ENCODE data around the gene SMC5. TPM values are rescaled to one million over a fixed set of nuclear protein-coding genes. Genes with fewer than 3 reads are reported as not detected.
"Not testable (repeated sequence)": the region's sequence is repeated elsewhere in the genome, so short reads cannot be mapped to it uniquely, and the experiment has no call there.

Gene SMC5
- total RNA-seq, 1 donor from 2014 or later, result 10.0 TPM

DNA sequence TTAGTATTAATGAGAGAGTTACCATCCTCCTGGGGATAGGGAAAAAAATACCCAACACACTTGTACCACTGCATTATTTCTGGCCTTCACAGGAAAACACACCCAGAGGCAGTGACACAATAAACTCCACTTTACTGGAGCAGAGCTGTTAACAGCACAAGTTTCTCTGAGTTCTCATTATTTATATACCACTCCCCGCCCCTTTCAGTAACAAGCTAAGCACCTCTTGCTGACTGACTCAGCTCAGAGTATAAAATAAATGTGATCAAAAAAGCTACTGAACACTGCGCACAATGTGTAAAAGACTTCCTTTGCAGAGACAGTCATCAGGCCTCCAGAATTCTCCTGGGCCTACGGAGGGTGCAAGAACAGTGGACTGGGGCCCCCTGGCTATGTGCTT is 134.1 kb downstream of the SMC5 start:
- no peak for ATAC-seq
- intact Hi-C loops (cut with DNase I), result loop anchor here (2.0 to 5.0 kb wide), 3 partner anchors 18 to 209 kb away; no protein-coding TSS in a partner anchor
- DNase-seq (ENCODE audit: missing footprints), result no peak

DNA sequence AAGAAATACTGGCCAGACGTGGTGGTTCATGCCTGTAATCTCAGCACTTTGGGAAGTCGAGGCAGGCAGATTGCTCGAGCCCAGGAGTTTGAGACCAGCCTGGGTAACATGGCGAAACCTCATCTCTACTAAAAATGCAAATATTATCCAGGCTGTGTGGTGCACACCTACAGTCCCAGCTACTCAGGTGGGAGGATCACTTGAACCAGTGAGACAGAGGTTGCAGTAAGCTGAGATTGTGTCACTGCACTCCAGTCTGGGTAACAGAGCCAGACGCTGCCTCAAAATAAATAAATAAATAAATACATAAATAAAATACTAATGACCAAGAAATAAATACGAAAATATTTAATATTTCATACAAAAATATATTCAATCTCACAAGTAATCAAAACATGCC is 136.9 kb downstream of the SMC5 start:
- ATAC-seq (no peak), DNase-seq (ENCODE audit: missing footprints) (no peak)
- intact Hi-C loops (cut with DNase I), result no loop called here

DNA sequence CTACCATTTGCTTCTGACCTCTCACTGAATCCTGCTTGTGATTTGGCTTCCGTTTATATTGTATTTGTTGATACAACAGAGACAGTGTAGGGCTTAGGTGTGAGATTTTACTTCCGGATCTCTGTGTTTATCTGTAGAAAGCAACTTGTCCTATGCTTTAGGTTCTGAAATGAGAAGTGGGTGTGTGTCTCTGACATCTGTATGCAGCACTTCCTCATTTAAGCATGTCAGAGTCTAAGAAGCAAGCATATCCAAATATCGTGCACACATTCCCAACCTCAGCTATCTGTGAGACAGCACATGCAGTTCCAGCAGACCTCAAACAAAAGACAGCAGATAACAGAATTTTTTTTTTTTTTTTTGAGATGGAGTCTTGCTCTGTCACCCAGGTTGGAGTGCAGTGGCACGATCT is 139.4 kb downstream of the SMC5 start:
- no peak for DNase-seq (ENCODE audit: missing footprints)
- intact Hi-C loops (cut with DNase I), result no loop called here
- peak; percentile 67 for ATAC-seq

DNA sequence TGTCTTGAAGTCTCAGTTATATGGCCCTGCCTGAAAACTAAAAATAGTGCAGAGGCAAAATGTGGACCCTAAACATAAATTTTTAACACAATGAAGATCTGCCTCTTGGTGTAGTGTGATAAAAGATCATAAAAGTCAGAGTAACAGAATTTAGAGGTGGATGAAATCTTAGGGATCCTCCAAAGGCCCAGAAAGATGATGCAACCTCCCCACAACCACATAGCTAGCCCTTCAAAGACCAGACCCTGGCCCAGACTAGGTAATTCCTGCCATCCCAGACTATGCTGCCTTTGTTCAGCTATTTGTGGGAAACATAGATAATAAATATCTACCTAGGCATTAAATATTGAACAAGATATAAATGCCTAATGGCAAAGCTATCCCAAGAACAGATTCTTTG is 140.4 kb downstream of the SMC5 start:
- ATAC-seq, result no peak
- no peak for DNase-seq (ENCODE audit: missing footprints)
- intact Hi-C loops (cut with DNase I), result no loop called here

DNA sequence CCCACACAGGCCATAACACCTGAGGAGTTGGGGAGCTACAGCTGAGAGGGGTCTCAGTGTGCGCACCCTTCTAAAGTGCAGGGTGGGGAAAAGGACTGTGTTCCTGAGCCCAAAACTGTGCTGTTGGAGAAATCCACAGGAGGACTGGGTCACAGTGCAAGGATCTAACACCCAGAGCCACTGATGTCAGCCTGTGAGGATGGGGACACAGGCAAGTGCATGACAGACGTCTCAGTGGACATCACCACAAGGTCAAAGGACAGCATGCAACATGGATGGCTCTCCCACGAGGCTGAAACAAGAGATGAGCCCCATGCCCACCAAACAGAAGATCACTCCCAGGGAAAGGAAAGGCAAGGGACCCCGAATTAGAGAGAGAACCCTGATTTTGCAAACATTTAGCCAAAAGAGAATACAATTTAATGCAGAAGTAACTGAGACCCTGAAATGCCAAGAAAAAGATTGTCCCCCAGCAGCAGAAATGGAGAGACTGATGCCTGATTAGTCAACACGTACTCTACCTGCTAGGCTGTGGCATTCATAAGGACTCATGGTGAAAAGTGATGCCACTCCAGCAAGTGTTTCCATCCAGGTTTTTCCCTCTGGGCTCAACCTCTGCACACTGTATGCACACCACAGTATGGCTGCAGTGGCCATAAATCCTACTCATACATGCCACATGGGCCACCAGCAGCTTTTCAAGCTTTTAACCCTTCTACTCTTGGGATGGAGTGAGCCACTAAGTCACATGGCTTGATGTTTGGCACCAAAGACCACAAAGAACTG is 141.5 kb downstream of the SMC5 start:
- ATAC-seq (no peak), DNase-seq (ENCODE audit: missing footprints) (no peak)
- intact Hi-C loops (cut with DNase I), result no loop called here

DNA sequence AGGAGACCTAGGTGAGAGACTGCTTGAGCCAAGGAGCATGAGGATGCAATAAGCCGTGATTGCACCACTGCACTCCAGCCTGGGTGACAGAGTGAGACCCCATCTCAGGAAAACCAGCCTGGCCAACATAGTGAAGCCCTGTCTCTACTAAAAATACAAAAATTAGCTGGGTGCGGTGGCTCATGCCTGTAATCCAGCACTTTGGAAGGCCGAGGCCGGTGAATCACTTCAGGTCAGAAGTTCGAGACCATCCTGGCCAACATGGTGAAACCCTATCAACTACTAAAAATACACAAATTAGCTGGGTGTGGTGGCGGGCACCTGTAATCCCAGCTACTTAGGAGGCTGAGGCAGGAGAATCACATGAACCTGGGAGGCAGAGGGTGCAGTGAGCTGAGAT is 142.5 kb downstream of the SMC5 start:
- DNase-seq (ENCODE audit: missing footprints); ATAC-seq; intact Hi-C loops (cut with DNase I): not testable (repeated sequence)

DNA sequence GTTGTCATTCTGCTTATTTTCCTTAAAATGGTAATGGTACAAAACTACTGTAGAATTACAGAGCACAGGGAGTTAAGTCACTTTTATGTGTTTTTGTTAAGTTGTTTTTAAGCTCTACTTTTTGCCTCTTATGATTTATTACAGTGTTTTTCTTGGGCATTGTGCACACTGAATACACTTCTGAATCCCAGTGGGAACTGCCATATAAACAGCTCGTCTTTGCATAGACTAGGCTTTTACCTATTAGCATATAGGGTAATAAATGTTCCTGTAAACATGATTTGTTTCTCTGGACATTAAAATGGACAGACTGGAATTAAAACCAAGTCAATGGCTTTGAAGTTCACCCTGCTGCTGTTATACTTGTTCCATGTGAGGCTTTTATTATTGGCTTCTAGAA is 143.4 kb downstream of the SMC5 start:
- ATAC-seq (no peak), DNase-seq (ENCODE audit: missing footprints) (no peak)
- intact Hi-C loops (cut with DNase I), result no loop called here

DNA sequence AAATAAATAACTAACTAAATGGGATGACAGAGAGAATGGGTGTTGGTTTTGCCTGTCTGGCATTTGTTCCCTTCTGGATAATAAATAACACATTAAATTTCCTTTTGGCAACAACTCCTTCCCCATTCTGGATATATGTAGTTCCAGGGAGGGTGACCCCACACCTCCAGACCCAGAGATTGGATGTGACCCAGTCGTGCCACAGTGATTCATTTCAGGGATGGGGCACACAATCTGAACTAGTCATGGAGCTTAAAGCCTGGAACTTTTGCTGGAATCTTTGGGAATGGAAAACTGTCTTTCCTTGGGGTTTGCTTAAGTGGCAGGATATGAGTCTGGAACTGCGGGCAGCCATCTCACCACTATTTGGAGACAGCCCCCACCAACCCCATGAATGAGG is 144.4 kb downstream of the SMC5 start:
- DNase-seq (ENCODE audit: missing footprints) (no peak), ATAC-seq (no peak)
- intact Hi-C loops (cut with DNase I), result no loop called here

DNA sequence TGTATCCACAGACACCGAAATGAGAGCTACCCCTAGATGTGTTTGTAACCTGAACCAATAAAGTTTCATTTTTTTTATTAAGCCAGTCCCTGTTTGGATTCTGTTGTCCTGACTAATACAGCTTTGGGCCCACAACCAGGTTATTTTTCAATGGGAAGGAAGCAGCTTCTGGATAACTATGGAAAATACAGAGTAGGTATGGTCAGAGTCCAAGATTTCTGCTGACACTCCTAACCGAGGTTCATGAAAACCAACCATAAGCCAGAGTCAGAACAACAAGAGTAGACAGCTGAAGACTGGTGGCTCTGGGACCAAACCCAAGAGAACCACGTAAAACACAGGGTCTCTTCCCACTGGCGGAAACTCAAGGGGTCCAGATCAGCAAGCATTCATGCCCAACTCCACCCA is 144.8 kb downstream of the SMC5 start:
- no peak for DNase-seq (ENCODE audit: missing footprints)
- intact Hi-C loops (cut with DNase I), result no loop called here
- ATAC-seq, result no peak

DNA sequence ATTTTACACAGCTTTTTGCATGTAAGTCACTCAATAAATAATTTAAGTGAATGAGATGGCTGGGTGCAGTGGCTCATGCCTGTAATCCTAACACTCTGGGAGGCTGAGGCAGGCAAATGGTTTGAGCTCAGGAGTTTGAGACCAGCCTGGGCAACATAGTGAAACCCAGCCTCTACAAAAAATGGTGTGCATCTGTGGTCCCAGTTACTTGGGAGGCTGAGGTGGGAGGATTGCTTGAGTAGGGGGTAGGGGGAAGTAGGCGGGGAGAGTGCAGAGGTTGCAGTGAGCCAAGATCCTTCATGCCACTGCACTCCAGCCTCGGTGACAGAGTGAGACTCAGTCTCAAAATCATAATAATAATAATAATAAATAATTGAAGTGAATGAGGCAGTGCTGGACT is 145.5 kb downstream of the SMC5 start:
- ATAC-seq, result no peak
- intact Hi-C loops (cut with DNase I), result no loop called here

More for the DNA sequence above, 145.5 kb downstream of the SMC5 start:
- no peak for DNase-seq (ENCODE audit: missing footprints)

Other genes starting within 250 kb of the SMC5 start
- gene MAMDC2, start 215.1 kb upstream of the SMC5 start, total RNA-seq, result 10.8 TPM
- gene KLF9, start 155.7 kb downstream of the SMC5 start, total RNA-seq, result 52.6 TPM